Hepatocyte (in vitro differentiated cells): ENCODE data around the gene RPS14. TPM values are rescaled to one million over a fixed set of nuclear protein-coding genes. Genes with fewer than 3 reads are reported as not detected.
A peak's percentile ranks its signal among the peaks of the same experiment; 100 is the strongest.

Source experiments
- DNase-seq: peaks from one replicate; pipeline ENCODE4 v3.0.0-alpha.2; 2016; ENCODE audit warnings: low spot score
- H2AFZ ChIP-seq: fragments of 200-600 bp; sonication (generic); 2 replicates; pipeline ENCODE4 v1.6.0; 2016; ENCODE audit warnings: antibody characterized with exemption, mild to moderate bottlenecking
- H3K27ac ChIP-seq: fragments of 200-600 bp; sonication (generic); 2 replicates; pipeline ENCODE4 v1.5.1; 2016; ENCODE audit warnings: mild to moderate bottlenecking
- H3K27me3 ChIP-seq: fragments of 200-600 bp; sonication (generic); 2 replicates; pipeline ENCODE4 v1.6.1; 2016
- H3K36me3 ChIP-seq: fragments of 200-600 bp; sonication (generic); replicated peaks from 2 replicates; pipeline ENCODE4 v1.5.1; 2016; ENCODE audit warnings: low read depth; ENCODE audit not compliant: insufficient read depth
- H3K4me1 ChIP-seq: fragments of 200-600 bp; sonication (generic); 2 replicates; pipeline ENCODE4 v1.5.1; 2016; ENCODE audit warnings: mild to moderate bottlenecking, moderate library complexity; ENCODE audit not compliant: insufficient read depth
- H3K4me2 ChIP-seq: fragments of 200-600 bp; sonication (generic); 2 replicates; pipeline ENCODE4 v1.6.0; 2016
- H3K4me3 ChIP-seq: fragments of 200-600 bp; sonication (generic); 2 replicates; pipeline ENCODE4 v1.5.1; 2016; ENCODE audit warnings: mild to moderate bottlenecking
- H3K79me2 ChIP-seq: fragments of 200-600 bp; sonication (generic); 2 replicates; pipeline ENCODE4 v1.6.0; 2017; ENCODE audit warnings: mild to moderate bottlenecking
- H3K9me2 ChIP-seq: fragments of 200-600 bp; sonication (generic); replicated peaks from 2 replicates; pipeline ENCODE4 v1.6.0; 2017; ENCODE audit warnings: mild to moderate bottlenecking; ENCODE audit not compliant: insufficient read depth
- H3K9me3 ChIP-seq: fragments of 200-600 bp; sonication (generic); 2 replicates; pipeline ENCODE4 v1.5.1; 2016; ENCODE audit warnings: low read depth, mild to moderate bottlenecking
- H4K20me1 ChIP-seq: fragments of 200-600 bp; sonication (generic); 2 replicates; pipeline ENCODE4 v1.6.0; 2016; ENCODE audit warnings: mild to moderate bottlenecking; ENCODE audit not compliant: insufficient read depth, poor library complexity, severe bottlenecking
- CTCF ChIP-seq: fragments of 200-600 bp; sonication (generic); IDR thresholded peaks from 2 replicates; pipeline ENCODE4 v1.5.1; 2016; ENCODE audit warnings: antibody characterized with exemption, mild to moderate bottlenecking; ENCODE audit not compliant: poor library complexity
- EZH2 ChIP-seq: fragments of 200-600 bp; sonication (generic); IDR thresholded peaks from 2 replicates; pipeline ENCODE4 v1.6.1; 2016; ENCODE audit warnings: antibody characterized with exemption, mild to moderate bottlenecking, borderline replicate concordance
- EZH2phosphoT487 ChIP-seq: fragments of 200-600 bp; sonication (generic); IDR thresholded peaks from one replicate; pipeline ENCODE4 v1.6.1; 2018; ENCODE audit warnings: antibody characterized with exemption, mild to moderate bottlenecking, low read depth, moderate library complexity; ENCODE audit not compliant: unreplicated experiment, severe bottlenecking
- WGBS: methylation state at CpG from one replicate; pipeline ENCODE4 v1.1.6; 2016; ENCODE audit warnings: low lambda C conversion rate; ENCODE audit errors: missing lambda C conversion rate; 5-methylcytosine and 5-hydroxymethylcytosine counted together
- polyA plus RNA-seq: library from polyadenylated mRNA; unstranded; fragments of >200 nt; fragmentation: Nextera tagmentation; extraction: Ambion mirVana; gene quantifications from 2 replicates; pipeline ENCODE4 v1.2.1, GENCODE V29; 2016
- total RNA-seq: library from RNA; depleted of rRNA; stranded (reverse); fragments of >200 nt; gene quantifications from 2 replicates; pipeline ENCODE4 v1.2.3, GENCODE V29; 2014

RPS14 gene
- total and polyA plus RNA-seq, 2 experiments from 2014 or later, result 1,067 to 2,319 TPM

GRCh38 chr5:150412319-150413175 is 37.0 kb downstream of the RPS14 start, which contains the start of gene CD74:
TSS of gene CD74 (minus strand) at chr5:150412910. CDS start at chr5:150412749, 161 bp downstream.
- H3K9me2 ChIP-seq, result no peaks in the 10 kb centered on the region
- TF ChIP-seq CTCF (no peak), EZH2phosphoT487 (no peak), EZH2 (no peak)
- peak; percentile 85 for DNase-seq
- H3K9me3 ChIP-seq, result no peaks in the 10 kb centered on the region
- peak within 1 kb of the TSS; percentile 80 for H3K27ac ChIP-seq
- 23% methylated on average over 20 of the region's 20 CpGs for WGBS
- no peaks in the 10 kb centered on the region for H4K20me1 ChIP-seq
- peak within 1 kb of the TSS; percentile 20 for H2AFZ ChIP-seq
- no peaks in the 10 kb centered on the region for H3K27me3 ChIP-seq
- H3K4me3 ChIP-seq, result no peak within 1 kb of the TSS
- no peaks in the 10 kb centered on the region for H3K79me2 ChIP-seq
- peaks cover 5% of the 10 kb centered on the region for H3K4me1 ChIP-seq
- H3K36me3 ChIP-seq, result no peaks in the 10 kb centered on the region
- H3K4me2 ChIP-seq, result peak within 1 kb of the TSS; percentile 60

- no peaks in the 10 kb centered on the region for H3K9me2 ChIP-seq
- H3K27ac ChIP-seq, result peak overlapping the region; percentile 80
- TF ChIP-seq CTCF (no peak), EZH2phosphoT487 (no peak), EZH2 (no peak)
- peak overlapping the region; percentile 60 for H3K4me2 ChIP-seq
- peak; percentile 34 for DNase-seq
- H3K4me1 ChIP-seq, result peaks cover 5% of the 10 kb centered on the region
- H3K9me3 ChIP-seq, result no peaks in the 10 kb centered on the region
- H3K79me2 ChIP-seq, result no peaks in the 10 kb centered on the region
- 94% methylated on average over 5 of the region's 5 CpGs for WGBS
- no peaks in the 10 kb centered on the region for H3K36me3 ChIP-seq
- no peak overlapping the region for H3K4me3 ChIP-seq
- no peaks in the 10 kb centered on the region for H3K27me3 ChIP-seq
- H4K20me1 ChIP-seq, result no peaks in the 10 kb centered on the region
- H2AFZ ChIP-seq, result no peak overlapping the region
These were observed 38.1 kb downstream of the RPS14 start for GRCh38 chr5:150411245-150411979.

- no peak overlapping the region for H3K4me3 ChIP-seq
- 56% methylated on average over 4 of the region's 4 CpGs for WGBS
- no peaks in the 10 kb centered on the region for H3K79me2 ChIP-seq
- DNase-seq, result peak; percentile 86
- H3K9me2 ChIP-seq, result no peaks in the 10 kb centered on the region
- no peaks in the 10 kb centered on the region for H3K9me3 ChIP-seq
- H2AFZ ChIP-seq, result no peak overlapping the region
- TF ChIP-seq EZH2 (no peak), CTCF (no peak), EZH2phosphoT487 (no peak)
- no peaks in the 10 kb centered on the region for H4K20me1 ChIP-seq
- H3K27ac ChIP-seq, result peak overlapping the region; percentile 75
- peak overlapping the region; percentile 63 for H3K4me2 ChIP-seq
- H3K27me3 ChIP-seq, result no peaks in the 10 kb centered on the region
- peaks cover 5% of the 10 kb centered on the region for H3K4me1 ChIP-seq
- H3K36me3 ChIP-seq, result no peaks in the 10 kb centered on the region
These were observed 38.9 kb downstream of the RPS14 start for GRCh38 chr5:150410524-150411244.
